NCI-H2227 (cell line): ENCODE measurements around the gene NGB.
"Not testable (repeated sequence)": the region's sequence is repeated elsewhere in the genome, so short reads cannot be mapped to it uniquely, and the experiment has no call there.

Experiments
- DNase-seq: peaks from one replicate; lab custom pipeline; 2025; ENCODE audit not compliant: unreplicated experiment; lab: John Stamatoyannopoulos, UW

The NGB gene

DNA sequence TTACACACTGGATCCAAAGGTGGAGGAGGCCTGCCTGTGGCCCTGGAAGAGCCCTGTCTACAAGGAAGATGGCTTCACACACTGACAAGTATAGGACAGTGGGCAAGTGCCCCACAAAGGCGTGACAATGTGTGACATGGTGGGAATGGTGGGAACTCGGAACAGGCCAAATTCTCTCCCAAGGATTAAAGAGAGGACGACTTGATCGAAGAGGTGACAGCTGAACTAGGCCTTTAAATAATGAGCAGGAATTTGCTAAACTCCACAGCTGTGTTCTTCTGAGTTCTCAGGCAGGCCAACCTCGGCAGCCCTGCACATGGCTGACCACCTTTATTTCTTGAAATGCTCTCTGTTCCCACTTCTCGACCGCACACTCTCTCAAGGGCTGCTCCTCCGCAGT is 25.9 kb upstream of the NGB start:
- DNase-seq, result no peak

DNA sequence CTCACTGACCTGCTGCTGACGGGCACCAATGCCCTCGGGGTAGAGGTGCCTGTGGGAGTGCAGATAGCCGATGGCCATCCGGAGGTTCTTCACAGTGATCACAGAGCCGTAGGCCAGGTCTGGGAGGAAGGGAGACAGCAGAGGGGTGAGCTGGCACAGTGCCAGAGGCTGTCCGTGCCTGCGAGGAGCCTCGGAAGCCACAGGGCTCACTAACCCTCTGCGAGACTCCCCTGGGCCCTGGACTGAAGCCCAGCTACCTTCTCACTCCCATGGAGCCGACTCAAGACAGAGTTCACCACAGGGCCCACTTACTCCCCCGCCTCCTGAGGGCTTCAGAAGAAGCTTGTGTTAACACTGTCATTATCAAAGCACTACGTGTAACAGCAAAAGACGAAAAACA is 25.1 kb upstream of the NGB start:
- DNase-seq, result peak; percentile 53

DNA sequence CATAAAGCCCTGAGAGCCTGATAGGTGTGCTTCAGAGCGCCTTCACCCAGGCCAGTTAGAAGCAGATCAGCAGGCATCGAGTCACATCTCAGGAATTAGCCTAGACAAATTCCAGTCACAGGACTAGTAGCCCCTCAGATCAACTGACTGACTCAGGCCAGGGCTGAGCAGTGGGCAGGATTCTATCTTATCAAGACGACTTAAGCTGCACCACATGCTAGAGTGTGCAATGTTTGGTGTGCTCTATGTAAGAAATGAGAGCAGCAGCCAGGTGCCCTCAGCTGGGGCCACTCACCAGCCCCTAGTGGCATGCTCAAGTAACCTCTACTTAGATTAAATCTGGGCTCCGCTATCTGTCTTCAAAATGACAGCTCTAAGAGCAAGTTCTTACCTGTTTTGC is 19.7 kb upstream of the NGB start:
- no peak for DNase-seq

DNA sequence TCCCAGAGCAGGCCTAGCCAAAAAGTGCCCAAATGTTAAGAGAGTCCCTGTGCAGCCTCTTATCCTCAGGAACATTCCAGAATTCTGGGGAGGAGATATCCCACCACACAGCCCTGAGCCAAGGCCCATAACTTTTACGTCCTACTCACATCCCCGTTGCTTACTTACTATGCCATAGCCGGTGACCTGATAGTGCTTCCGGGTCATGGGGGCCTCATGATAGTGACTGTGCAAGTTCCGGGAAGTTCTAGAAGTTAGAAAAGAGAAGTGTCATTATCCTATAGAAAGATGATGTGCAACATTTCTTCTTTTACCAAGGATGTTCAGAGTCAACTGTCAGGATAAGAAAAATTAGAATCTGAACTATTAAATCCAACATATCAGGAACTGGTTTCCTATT is 15.6 kb upstream of the NGB start:
- DNase-seq, result no peak

DNA sequence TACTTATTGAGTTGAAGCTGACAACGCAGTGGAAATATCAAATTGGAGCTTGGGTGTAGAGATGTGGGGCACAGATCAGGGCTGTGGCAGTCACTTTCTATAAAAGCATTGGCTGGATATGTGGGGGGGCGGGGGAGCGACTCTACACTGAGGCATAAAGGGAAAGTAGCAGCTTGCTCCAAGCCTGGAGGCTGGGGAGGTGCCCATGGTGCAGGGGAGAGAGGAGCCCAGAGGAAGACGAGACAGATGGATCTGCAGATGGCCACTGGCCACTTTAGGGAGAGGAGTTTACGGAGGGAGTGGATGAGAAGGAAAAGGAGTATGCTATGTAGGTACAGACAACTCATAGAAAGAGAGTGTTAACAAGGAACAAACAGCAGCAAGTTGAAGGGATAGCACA is 13.5 kb upstream of the NGB start:
- DNase-seq, result no peak

DNA sequence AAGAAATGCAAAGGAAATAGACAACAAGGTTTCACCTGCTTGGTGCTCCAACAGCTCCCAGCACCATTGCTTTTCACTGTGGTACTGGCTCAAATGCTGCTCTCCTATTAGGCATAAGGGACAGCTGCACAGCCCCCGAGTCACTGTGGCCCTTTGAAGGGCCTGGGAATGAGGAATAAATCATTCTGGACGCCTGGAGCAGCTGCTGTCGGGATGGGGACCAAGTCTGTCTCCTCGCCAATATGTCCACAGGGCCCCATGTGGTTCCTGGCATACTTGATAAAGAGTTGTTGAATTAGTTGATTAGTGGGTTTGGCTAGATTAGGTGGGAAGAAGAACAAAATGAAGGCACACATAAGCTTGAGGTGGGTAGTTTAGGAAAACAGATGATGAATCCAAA is 13.1 kb upstream of the NGB start:
- no peak for DNase-seq

DNA sequence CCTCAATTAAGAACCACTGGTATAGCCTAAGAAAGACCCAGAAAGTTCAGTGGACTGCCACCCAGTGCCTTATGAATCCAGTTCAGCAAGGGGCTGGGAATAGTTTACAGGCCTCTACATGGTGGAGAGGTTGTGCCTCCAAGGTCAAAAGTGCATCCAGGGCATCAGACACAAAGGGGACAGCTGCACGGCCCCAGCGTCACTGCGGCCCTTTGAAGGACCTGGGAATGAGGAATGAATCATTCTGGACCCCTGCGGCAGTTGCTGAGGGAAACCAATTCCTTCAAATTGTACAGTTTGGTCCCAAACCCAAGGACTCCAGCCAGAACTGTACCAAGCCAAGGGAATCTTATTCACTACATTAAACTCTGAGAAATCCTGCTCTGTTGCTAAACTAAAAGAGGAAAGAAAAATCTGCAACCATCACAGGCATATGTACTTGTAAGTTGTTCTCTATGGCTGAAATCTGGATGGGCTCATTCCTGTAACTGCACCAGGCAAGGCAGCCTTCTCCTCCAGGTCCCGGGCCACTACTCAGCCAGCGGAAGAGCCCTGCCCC is 10.9 kb upstream of the NGB start:
- DNase-seq, result no peak

DNA sequence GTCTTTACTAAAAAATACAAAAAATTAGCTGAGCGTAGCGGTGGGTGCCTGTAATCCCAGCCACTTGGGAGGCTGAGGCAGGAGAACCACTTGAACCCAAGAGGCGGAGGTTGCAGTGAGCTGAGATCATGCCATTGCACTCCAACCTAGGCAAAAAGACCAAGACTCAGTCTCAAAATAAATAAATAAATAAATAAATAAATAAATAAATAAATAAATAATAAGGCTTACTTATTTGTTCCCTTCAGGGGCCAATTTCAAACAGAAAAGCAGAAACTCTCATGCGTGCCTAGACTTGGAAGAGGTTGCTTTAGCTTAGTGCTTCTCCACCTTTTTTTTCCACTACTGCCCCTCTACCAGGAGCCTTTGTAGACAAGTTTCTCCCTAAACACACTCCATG is 9.9 kb upstream of the NGB start:
- DNase-seq, result not testable (repeated sequence)

DNA sequence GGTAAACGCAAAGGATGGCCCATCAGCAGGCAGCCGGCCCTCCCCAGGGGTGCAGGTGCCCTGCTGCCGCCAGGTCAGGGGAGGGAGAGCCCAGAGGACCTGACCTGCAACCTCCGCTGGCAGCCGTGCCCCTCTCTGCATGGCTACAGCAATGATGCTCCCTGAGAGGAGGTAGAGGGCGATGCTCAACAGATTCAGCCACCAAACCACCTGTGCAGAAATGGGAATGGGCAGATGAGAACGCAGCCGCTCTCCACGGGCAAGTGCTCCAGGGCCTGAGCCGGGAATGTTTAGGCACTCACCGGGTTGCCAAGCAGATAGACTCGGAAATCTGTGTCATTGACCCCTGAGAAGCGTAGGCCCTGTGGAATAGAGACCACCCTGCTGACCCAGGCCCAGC is 8.7 kb upstream of the NGB start:
- DNase-seq, result no peak

DNA sequence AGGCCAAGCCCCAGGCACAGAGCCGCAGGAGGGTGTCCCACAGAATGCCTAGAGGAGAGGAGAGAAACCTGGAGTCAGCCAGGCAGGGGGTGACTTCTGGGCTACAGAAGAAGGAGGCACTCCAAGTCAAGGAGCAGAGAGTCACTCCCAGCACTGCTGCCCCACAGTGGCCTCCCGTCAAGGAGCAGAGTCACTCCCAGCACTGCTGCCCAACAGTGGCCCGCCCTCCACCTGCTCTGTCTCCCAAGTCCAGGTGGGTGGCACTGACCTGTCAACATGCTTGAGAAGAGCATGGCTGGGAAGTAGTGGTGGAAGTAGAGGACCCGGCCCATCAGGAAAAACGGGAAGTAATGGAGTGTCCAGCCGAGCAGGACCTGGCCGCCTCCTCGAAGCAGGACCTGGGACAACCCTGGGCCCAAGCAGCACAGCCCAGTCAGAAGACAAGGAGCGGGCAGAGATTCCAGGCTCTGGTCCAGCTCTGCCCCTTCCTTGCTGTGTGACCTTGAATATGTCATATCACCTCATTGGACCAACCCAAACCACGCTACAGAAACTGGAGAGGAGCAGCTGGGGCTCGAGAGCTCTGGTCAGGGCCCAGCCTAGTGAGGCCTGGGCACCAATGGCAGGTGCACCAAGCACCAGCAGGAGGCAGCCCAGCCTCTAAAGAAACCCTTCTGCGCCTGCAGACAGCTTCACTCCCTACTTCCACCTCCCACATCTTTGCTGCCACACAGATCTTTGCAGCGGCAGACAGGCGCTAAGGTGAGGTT is 7.6 kb upstream of the NGB start:
- no peak for DNase-seq

DNA sequence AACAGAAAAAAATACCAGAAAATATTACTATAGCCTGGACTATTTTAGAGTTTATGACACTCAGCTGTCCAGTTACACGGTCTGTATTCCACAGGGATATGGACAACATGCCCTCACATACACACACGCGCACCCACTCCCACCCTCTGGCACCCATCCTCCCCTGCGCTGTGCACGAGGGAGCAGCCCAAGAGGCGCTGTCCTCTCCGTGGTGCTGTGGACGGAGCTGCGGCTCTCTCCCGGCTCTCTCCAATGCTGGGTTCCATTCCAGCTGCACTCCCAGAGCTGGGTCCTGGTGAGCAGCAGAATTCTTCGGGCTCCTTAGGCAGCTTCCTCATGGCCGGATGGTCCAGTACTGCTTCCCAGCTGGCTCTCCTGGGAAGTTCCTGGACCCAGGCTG is 6.0 kb upstream of the NGB start:
- DNase-seq, result no peak

DNA sequence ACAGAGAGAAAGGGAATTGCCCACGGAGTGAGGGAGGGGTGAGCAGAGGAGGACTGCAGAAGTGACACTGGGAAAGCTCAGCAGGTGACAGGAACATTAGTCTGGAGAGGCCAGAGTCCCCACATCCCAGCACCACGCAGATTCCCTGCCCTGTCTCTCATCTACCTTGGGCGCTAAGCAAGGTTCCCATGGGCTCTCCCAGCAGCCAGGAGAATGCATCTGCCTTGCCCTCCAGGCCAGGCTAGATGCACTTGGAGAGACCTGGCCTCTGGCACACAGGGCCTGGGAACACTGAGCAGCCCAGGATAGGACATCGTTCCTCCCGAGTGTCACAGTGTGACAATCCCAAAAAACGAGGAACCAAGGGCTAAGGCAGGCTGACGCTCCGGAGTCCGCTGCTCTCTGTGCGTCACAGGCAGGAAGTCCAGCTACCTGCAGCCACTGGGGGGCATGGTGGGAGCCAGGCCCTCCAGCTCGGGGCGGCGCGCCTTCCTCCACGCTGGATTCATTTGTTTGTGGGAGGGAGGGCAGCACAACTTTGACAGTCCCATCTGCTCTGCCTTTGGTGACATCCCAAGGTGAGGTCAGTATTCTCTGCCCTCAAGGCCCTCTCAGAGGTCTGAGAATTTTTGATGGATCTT is 5.4 kb upstream of the NGB start:
- no peak for DNase-seq

DNA sequence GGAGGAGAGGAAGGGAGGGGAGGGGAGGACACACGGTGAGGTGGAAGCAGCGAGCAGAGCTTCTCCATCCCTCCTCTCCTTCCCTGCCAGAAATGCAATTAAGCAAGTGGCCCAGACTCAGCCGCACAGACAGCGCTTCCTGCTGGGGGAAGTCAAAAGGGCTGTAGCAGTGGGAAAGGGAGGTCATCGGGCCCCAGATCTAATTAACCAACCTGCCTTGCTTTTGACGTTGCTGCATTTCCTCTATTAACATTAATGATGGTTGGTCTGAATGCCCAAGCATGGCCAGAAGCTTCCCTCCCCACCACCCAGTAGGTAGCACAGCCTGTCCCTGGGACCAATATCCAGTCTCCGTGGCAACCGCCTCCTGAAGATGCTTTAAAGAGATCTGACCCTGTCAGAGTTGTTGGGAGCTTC is 4.6 kb upstream of the NGB start:
- peak; percentile 60 for DNase-seq

DNA sequence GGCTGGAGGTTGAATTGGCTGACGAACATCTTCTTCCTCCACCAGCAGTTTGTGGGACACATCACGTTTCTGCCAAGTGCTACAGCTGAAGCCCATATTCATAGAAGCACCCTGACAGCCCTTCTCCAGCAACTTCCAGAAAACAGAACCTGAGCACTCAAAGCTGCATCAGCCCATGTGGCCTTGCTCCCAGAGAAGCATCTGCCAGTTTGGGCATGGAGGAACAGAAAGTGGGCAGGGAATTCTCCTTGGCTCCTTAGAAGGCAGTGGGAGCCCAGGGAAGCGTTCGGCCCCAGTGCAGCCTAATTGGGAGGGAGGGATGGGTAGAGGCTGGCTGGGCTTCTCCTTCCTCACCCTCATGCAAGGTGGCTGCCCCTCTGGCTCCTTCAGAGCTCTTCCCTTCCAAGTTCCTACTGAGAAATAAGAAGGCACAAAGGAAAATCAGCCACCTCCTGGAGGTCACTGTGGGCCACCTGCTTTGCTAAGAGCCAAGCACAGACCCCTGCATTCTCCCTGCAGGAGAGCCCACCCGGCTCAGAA is 4.1 kb upstream of the NGB start:
- no peak for DNase-seq

DNA sequence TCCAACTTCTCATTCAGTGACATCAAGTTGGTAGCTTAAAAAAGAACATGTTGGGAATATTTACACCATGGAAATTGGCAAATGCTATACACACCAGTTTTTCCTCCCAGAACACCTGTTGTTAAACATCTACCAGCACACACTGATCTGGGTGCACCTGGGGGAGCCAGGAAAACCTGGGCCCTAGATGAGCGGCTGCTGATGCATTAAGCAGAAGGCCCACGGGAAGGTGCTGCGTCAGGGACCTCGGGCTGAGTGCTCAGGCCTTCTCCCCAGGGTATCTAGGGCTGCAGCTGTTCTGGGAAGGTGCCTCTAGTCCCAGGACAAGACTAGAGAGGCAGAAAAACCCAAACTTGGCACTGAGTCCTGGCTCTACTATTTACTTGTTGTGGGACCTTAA is 2.8 kb upstream of the NGB start:
- no peak for DNase-seq

DNA sequence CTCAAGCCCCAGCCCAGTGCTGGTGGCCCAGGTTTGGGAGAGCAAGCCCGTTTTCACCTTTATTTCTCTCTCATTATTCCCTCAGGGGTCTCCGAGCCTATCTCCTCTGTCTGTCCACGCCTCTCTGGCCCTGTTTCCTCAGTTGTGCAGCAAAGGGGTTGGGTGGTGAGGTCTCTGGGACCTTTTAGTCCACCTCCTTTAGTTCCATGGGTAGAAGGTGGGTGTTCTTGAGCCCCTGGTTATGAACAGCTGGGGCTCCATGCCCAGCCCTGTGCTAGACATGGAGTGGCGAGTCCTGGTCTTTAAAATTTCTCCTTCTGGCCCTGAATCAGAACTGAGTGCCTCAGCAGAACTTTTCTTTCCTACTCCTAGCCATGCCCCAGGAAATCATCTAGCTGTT is 1.3 kb upstream of the NGB start:
- DNase-seq, result no peak

DNA sequence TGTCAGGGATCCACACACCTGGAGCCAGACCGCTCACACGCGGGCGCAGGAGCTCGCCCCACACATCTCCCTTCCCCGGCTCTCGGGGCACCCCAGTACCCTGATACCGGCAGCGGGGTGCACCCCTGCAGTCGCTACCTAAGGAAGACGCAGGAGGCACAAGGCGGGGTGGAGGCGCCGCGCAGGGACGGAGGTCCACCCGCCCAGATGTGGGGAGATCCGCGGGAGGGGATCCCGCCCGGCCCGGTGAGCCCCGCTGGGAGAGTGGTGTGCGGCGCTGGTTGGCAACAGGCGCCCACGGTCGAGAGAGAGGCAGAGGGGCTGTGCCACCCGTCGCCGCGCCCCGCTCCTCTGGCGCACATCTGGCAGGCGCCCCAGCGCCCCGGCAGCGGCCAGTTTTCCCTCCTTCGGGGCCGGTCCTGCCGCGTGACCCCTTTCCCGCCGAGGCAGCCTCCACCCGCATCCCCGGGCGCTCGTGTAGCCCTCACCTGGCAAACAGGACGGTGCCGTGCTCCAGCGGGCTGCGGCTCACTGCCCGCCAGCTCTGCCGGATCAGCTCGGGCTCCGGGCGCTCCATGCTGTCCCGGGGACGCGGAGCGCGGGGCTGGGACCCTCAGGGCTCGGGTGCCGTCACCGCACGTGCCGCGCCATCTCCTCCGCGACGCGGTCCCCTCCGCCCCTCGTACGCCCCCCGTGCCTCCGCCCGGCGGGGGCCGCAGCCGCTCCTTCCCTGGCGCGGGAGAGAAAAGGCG is 469 bp downstream of the NGB start:
- no peak for DNase-seq

DNA sequence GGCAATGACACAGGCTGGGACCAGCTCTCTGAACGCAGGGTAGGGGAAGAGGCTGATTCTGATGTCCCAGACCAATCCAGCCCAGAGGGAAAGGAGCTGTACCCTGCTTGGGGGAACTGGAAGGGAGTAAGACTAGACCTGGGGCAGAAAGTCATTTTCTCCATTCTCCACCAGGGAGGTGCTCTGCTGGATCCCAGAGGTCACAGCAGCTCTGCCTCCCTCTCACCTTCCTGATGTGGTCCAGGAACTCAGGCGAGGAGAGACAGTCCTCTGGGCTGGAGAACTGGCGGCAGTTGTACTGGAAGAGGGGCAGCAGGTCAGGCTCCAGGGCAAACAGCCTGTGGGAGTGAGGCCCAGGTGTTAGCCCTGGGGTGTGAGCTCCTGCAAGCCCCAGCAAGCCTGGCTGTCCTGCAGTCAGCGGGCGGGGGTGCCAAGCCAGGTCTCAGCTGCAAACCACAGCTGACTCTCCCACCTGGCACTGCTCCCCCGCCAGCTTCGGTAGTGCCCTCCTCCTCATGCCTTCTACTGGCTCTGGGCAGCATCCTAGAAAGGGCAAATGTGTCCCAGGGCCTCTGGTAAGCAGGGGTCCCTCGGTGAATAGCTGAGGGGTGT is 1.9 kb downstream of the NGB start:
- DNase-seq, result no peak

DNA sequence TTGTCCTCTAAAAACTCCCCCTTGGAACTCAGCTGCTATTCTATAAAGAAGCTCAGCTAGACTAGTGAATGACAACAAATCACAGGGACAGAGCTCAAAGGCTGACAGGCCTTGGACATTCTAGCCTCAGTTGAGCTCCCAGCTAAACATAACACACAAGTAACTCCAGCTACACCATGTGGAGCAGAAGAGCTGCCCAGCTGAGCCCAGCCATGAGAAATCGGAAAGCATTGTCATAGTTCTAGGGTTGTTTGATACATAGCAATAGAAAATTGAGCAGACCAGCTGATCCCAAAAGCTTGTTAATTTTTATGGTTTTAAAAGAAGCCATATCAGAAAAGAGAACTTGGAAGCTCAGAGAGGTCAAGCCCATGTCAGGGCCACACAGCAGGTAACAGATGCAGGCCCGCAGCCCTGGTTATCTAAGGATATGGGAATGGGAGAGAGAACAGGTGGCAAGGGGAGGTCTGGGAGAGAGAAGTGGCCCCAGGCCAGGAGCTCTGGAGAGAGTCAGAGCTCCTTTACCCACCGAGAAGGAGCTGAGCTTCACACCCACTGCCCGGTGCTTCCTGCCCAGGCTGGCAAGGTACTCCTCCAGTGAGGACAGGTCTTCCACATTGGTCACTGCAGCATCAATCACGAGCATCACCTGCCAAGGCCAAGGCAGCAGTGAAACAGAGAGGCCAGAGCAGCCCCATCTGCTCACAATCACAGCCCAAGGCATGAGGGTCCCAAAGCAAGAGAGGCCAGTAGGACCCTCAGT is 2.9 kb downstream of the NGB start:
- DNase-seq, result no peak

DNA sequence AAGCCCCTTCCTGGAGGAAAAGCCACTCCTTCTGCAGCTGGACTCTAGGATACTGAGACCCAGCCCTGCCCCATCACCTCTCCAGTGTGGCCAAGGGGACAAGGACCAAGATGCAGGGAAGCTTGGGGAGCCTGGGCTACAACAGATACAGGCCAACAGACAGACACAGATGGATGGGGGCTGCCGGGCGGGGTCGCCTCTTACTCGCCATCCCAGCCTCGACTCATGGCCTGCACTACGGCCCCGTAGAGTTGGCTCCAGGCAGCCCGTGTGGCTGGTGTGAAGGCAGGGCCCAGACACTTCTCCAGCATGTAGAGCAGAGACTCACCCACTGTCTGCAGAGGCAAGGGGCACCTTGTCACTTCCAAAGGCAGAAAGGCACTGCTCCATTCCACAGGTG is 4.7 kb downstream of the NGB start:
- no peak for DNase-seq
